B cell (primary cell): Measurements from ENCODE around the gene CISD1. TPM values are rescaled to one million over a fixed set of nuclear protein-coding genes. Genes with fewer than 3 reads are reported as not detected.
"Not testable (repeated sequence)": the region's sequence is repeated elsewhere in the genome, so short reads cannot be mapped to it uniquely, and the experiment has no call there.

Experiments
- ATAC-seq: fragments of 200-7000 bp; cut with Tn5 transposase; one replicate; pipeline ENCODE4 v1.10.0; 2021; ENCODE audit warnings: low read depth, mild to moderate bottlenecking, moderate number of reproducible peaks, moderate library complexity
- CTCF ChIA-PET: fragments of 350-600 bp; sonication (Branson Sonifier 250); formaldehyde crosslinking; loops from one replicate; lab custom pipeline; 2021; ENCODE audit warnings: antibody characterized with exemption, inconsistent platforms; lab: Charles Lee
- POLR2A ChIA-PET: fragments of 350-600 bp; sonication (Branson Sonifier 250); formaldehyde crosslinking; loops from one replicate; lab custom pipeline; 2021; ENCODE audit warnings: antibody characterized with exemption; lab: Charles Lee
- DNase-seq: peaks from one replicate; pipeline ENCODE4 v3.0.0; 2013
- H2AFZ ChIP-seq: 2 replicates; pipeline ENCODE4 v1.6.1; 2012; ENCODE audit warnings: mild to moderate bottlenecking, low read depth, low read length; ENCODE audit not compliant: insufficient read depth, poor library complexity, severe bottlenecking
- H3K27ac ChIP-seq, 2 donors: 1 replicate in 1 of 2; 2 replicates in 1 of 2; pipeline ENCODE4 v1.5.1; 2012 to 2013; ENCODE audit warnings: low read length in 2 of 2, mild to moderate bottlenecking in 2 of 2, moderate library complexity in 1 of 2
- H3K27me3 ChIP-seq, 4 experiments: fragments of 200-600 bp in 1 of 4; sonication (generic) in 1 of 4; replicated peaks in 1 of 4; 1 replicate in 2 of 4; 2 replicates in 2 of 4; pipeline versions ENCODE4 v1.6.1 to v1.7.0; 2013 to 2016; ENCODE audit warnings: low read length in 3 of 4, mild to moderate bottlenecking in 2 of 4, mixed read lengths in 1 of 4, moderate library complexity in 1 of 4; ENCODE audit not compliant: insufficient read depth in 4 of 4, control insufficient read depth in 3 of 4; ENCODE audit errors: control extremely low read depth in 1 of 4
- H3K36me3 ChIP-seq, 2 experiments: replicated peaks in 1 of 2; 1 replicate in 1 of 2; 2 replicates in 1 of 2; pipeline versions ENCODE4 v1.6.1 to v1.7.1; 2013; ENCODE audit warnings: low read length in 1 of 2; ENCODE audit not compliant: insufficient read depth in 2 of 2, control insufficient read depth in 1 of 2; ENCODE audit errors: control extremely low read depth in 1 of 2, extremely low read depth in 1 of 2
- H3K4me1 ChIP-seq, 2 donors: fragments of 200-600 bp in 1 of 2; sonication (generic) in 1 of 2; 1 replicate in 1 of 2; 2 replicates in 1 of 2; pipeline versions ENCODE4 v1.5.1 to v1.6.1; 2013 to 2017; ENCODE audit warnings: low read length in 2 of 2; ENCODE audit not compliant: control insufficient read depth in 2 of 2, insufficient read depth in 2 of 2
- H3K4me2 ChIP-seq: replicated peaks from 2 replicates; pipeline ENCODE3; 2012; ENCODE audit warnings: mild to moderate bottlenecking, low read depth, low read length; ENCODE audit not compliant: poor library complexity, severe bottlenecking
- H3K4me3 ChIP-seq, 5 experiments: fragments of 200-600 bp in 1 of 5; sonication (generic) in 1 of 5; 1 replicate in 3 of 5; 2 replicates in 2 of 5; pipeline versions ENCODE4 v1.5.1 to v1.7.0; 2011 to 2016; ENCODE audit warnings: low read length in 4 of 5, mild to moderate bottlenecking in 4 of 5, low read depth in 2 of 5, control low read depth in 1 of 5, moderate library complexity in 1 of 5; ENCODE audit not compliant: insufficient read depth in 1 of 5; ENCODE audit errors: control extremely low read depth in 1 of 5, extremely low read depth in 1 of 5
- H3K79me2 ChIP-seq: fragments of 200-600 bp; sonication (generic); one replicate; pipeline ENCODE4 v1.6.0; 2016; ENCODE audit warnings: low read length; ENCODE audit not compliant: control insufficient read depth, insufficient read depth
- H3K9ac ChIP-seq: fragments of 200-600 bp; sonication (generic); 2 replicates; pipeline ENCODE4 v1.6.1; 2017; ENCODE audit warnings: mild to moderate bottlenecking, low read length, moderate library complexity
- H3K9me3 ChIP-seq, 3 donors: one replicate each; pipeline versions ENCODE4 v1.6.1 to v1.7.1; 2013; ENCODE audit warnings: low read length in 2 of 3; ENCODE audit not compliant: control insufficient read depth in 2 of 3, insufficient read depth in 1 of 3; ENCODE audit errors: control extremely low read depth in 1 of 3
- H4K20me1 ChIP-seq: 2 replicates; pipeline ENCODE4 v1.6.0; 2012; ENCODE audit warnings: mild to moderate bottlenecking, low read length; ENCODE audit not compliant: insufficient read depth, control insufficient read depth, poor library complexity, severe bottlenecking
- H3K27ac Mint-ChIP-seq: one replicate; pipeline ENCODE4 v1.8.0; 2021; ENCODE audit warnings: mixed read lengths
- H3K27me3 Mint-ChIP-seq: one replicate; pipeline ENCODE4 v1.8.0; 2021; ENCODE audit warnings: mixed read lengths
- H3K4me1 Mint-ChIP-seq: one replicate; pipeline ENCODE4 v1.8.0; 2021; ENCODE audit warnings: mixed read lengths
- H3K4me3 Mint-ChIP-seq: one replicate; pipeline ENCODE4 v1.8.0; 2021; ENCODE audit warnings: mixed read lengths
- H3K9me3 Mint-ChIP-seq: one replicate; pipeline ENCODE4 v1.8.0; 2022; ENCODE audit warnings: mixed read lengths; ENCODE audit not compliant: insufficient read depth
- CTCF ChIP-seq: fragments of 200-600 bp; IDR thresholded peaks from one replicate; pipeline ENCODE4 v1.8.0; 2022; ENCODE audit warnings: antibody characterized with exemption, mild to moderate bottlenecking
- EZH2 ChIP-seq: IDR thresholded peaks from 2 replicates; pipeline ENCODE4 v1.6.1; 2012; ENCODE audit warnings: borderline replicate concordance, low read depth, mild to moderate bottlenecking, moderate library complexity, low read length; ENCODE audit not compliant: insufficient read depth, poor library complexity, severe bottlenecking
- WGBS: methylation state at CpG from one replicate; pipeline ENCODE4 v1.1.5; 2013; ENCODE audit warnings: missing lambda C conversion rate; ENCODE audit not compliant: insufficient coverage; 5-methylcytosine and 5-hydroxymethylcytosine counted together
- intact Hi-C: fragments of 100-400 bp; cut with micrococcal nuclease; formaldehyde crosslinking; loops from one replicate; pipeline ENCODE4 v1.10.0; 2022
- polyA plus RNA-seq: library from polyadenylated mRNA; depleted of rRNA; stranded (reverse); fragments of >200 nt; gene quantifications from 2 replicates; pipeline ENCODE4 v1.2.3, GENCODE V29; 2012
- total RNA-seq, 2 donors: library from RNA; stranded (reverse); fragments of 120-200 nt in 1 of 2; gene quantifications; 1 replicate in 1 of 2; 2 replicates in 1 of 2; pipeline versions ENCODE4 v1.2.3 to v1.2.4, GENCODE V29; 2013 to 2022

Gene CISD1
- total and polyA plus RNA-seq, 2 donors (not counting 1 experiment from before 2014, with no cell fraction given): 6.6 to 7.3 TPM

- Histone ChIP-seq H2AFZ (no peak overlapping the region), H3K9ac (no peak overlapping the region), H4K20me1 (peaks cover 36% of the 10 kb centered on the region), H3K9me3 (peaks cover 0 to 14% (median 5%) of the 10 kb centered on the region in 3 donors), H3K36me3 (peaks cover 1 to 7% of the 10 kb centered on the region in 2 experiments), H3K4me2 (no peak overlapping the region), H3K27ac (no peak overlapping the region), H3K27me3 (no peaks in the 10 kb centered on the region), H3K4me1 (peaks cover 3 to 6% of the 10 kb centered on the region in 2 donors), H3K79me2 (peaks cover 89% of the 10 kb centered on the region), H3K4me3 (no peak overlapping the region)
- POLR2A ChIA-PET: no interaction called here
- no peak for DNase-seq
- Mint-ChIP-seq H3K27ac (no peak overlapping the region), H3K9me3 (peaks cover 9% of the 10 kb centered on the region), H3K27me3 (no peaks in the 10 kb centered on the region), H3K4me3 (no peak overlapping the region), H3K4me1 (peaks cover 32% of the 10 kb centered on the region)
- no peak for ATAC-seq
- TF ChIP-seq CTCF (no peak), EZH2 (no peak)
- CTCF ChIA-PET: no interaction called here
- intact Hi-C loops: no loop called here
- whole genome bisulfite sequencing: 50% methylated on average over 1 of the region's 1 CpG
Observed at GRCh38 chr10:58254644-58255043, 14.3 kb upstream of the CISD1 start.

- H3K9me3 Mint-ChIP-seq, H3K4me2 ChIP-seq, H3K27ac Mint-ChIP-seq, H3K27me3 ChIP-seq, H2AFZ ChIP-seq, H3K4me3 ChIP-seq, intact Hi-C loops, H3K4me3 Mint-ChIP-seq, DNase-seq, H3K27me3 Mint-ChIP-seq, POLR2A ChIA-PET, H3K36me3 ChIP-seq, H3K9ac ChIP-seq, ATAC-seq, CTCF ChIA-PET, H3K4me1 ChIP-seq, H3K27ac ChIP-seq: not testable (repeated sequence)
- H3K9me3 ChIP-seq: peaks cover 0 to 14% (median 5%) of the 10 kb centered on the region in 3 donors
- peaks cover 94% of the 10 kb centered on the region for H3K79me2 ChIP-seq
- 93% methylated on average over 2 of the region's 7 CpGs for WGBS
- H3K4me1 Mint-ChIP-seq: peaks cover 39% of the 10 kb centered on the region
- H4K20me1 ChIP-seq: peaks cover 44% of the 10 kb centered on the region
Observed at GRCh38 chr10:58256013-58256780, 12.8 kb upstream of the CISD1 start.
